ENCODE data around the gene RASSF5.

RASSF5 gene

GRCh38 chr1:206507284-206508129, at the start of gene RASSF5:
Gene RASSF5, plus strand, starts transcription at chr1:206507531. Its CDS starts 72 bp downstream, at chr1:206507603.
- DNase-seq = no peak

GRCh38 chr1:206459703-206460102, 47.6 kb upstream of the RASSF5 start:
- DNase-seq = no peak

GRCh38 chr1:206460836-206461426, 46.4 kb upstream of the RASSF5 start:
- no peak for DNase-seq

- peak; percentile 66 for DNase-seq
Observed at GRCh38 chr1:206461602-206462455, 45.5 kb upstream of the RASSF5 start.

GRCh38 chr1:206463137-206463536, 44.2 kb upstream of the RASSF5 start:
- no peak for DNase-seq

GRCh38 chr1:206463911-206464310, 43.4 kb upstream of the RASSF5 start:
- DNase-seq = no peak

- DNase-seq = no peak
Observed at GRCh38 chr1:206464456-206464964, 42.8 kb upstream of the RASSF5 start.

GRCh38 chr1:206465951-206466350, 41.4 kb upstream of the RASSF5 start:
- no peak for DNase-seq

- no peak for DNase-seq
Observed at GRCh38 chr1:206466840-206467649, 40.3 kb upstream of the RASSF5 start.

- DNase-seq = peak; percentile 27
Observed at GRCh38 chr1:206467915-206468314, 39.4 kb upstream of the RASSF5 start.

GRCh38 chr1:206468571-206468970, 38.8 kb upstream of the RASSF5 start:
- no peak for DNase-seq

- DNase-seq = no peak
Observed at GRCh38 chr1:206469411-206469932, 37.9 kb upstream of the RASSF5 start.

GRCh38 chr1:206469933-206470691, 37.2 kb upstream of the RASSF5 start, which contains the start of gene IKBKE:
Gene IKBKE, plus strand, starts transcription at chr1:206470476. Its CDS starts 2,752 bp downstream, at chr1:206473228.
- DNase-seq = no peak

- DNase-seq = no peak
Observed at GRCh38 chr1:206470692-206471414, 36.5 kb upstream of the RASSF5 start.

- DNase-seq = no peak
Observed at GRCh38 chr1:206471415-206471801, 35.9 kb upstream of the RASSF5 start.

- no peak for DNase-seq
Observed at GRCh38 chr1:206472024-206472423, 35.3 kb upstream of the RASSF5 start.

GRCh38 chr1:206472454-206472853, 34.9 kb upstream of the RASSF5 start:
- DNase-seq = no peak

- DNase-seq = no peak
Observed at GRCh38 chr1:206472886-206473285, 34.4 kb upstream of the RASSF5 start.

- no peak for DNase-seq
Observed at GRCh38 chr1:206476058-206476457, 31.3 kb upstream of the RASSF5 start.

- DNase-seq = no peak
Observed at GRCh38 chr1:206476591-206476990, 30.7 kb upstream of the RASSF5 start.

Data from SHP77 treated with DMSO at 0.1 percent for 48 hours (cell line).